Ovary (tissue), 9 donors: Measurements from ENCODE around the gene IGBP1. TPM values are rescaled to one million over a fixed set of nuclear protein-coding genes. Genes with fewer than 3 reads are reported as not detected.
"Not testable (repeated sequence)": the region's sequence is repeated elsewhere in the genome, so short reads cannot be mapped to it uniquely, and the experiment has no call there.

Experiments
- DNase-seq, 5 donors: peaks; one replicate each; pipeline ENCODE4 v3.0.0-alpha.2; 2019 to 2020
- H3K27ac ChIP-seq, 2 donors: fragments of 200-600 bp; one replicate each; pipeline versions ENCODE4 v1.5.1 to v1.8.0; 2019 to 2022
- H3K27me3 ChIP-seq: fragments of 200-600 bp; one replicate; pipeline ENCODE4 v1.8.0; 2022
- H3K36me3 ChIP-seq: fragments of 200-600 bp; sonication (generic); one replicate; pipeline ENCODE4 v1.5.1; 2019
- H3K4me1 ChIP-seq: one replicate; pipeline ENCODE4 v1.8.1; 2013; ENCODE audit warnings: mild to moderate bottlenecking, moderate library complexity; ENCODE audit not compliant: insufficient read depth
- H3K4me3 ChIP-seq: fragments of 200-600 bp; sonication (generic); one replicate; pipeline ENCODE4 v1.5.1; 2017
- H3K9me3 ChIP-seq, 2 donors: fragments of 200-600 bp in 1 of 2; sonication (generic) in 1 of 2; one replicate each; pipeline versions ENCODE4 v1.5.1 to v1.8.1; 2013 to 2019; ENCODE audit warnings: mild to moderate bottlenecking in 1 of 2, moderate library complexity in 1 of 2
- CTCF ChIP-seq, 3 donors: fragments of 450-650 bp in 2 of 3; fragments of 200-600 bp in 1 of 3; IDR thresholded peaks; one replicate each; pipeline versions ENCODE4 v1.5.1 to v1.8.0; 2016 to 2022; ENCODE audit warnings: antibody characterized with exemption in 3 of 3, mild to moderate bottlenecking in 1 of 3
- EP300 ChIP-seq: sonication (generic); formaldehyde crosslinking; IDR thresholded peaks from one replicate; pipeline ENCODE4 v1.6.1; 2017; ENCODE audit warnings: antibody characterized with exemption
- POLR2A ChIP-seq: fragments of 450-650 bp; IDR thresholded peaks from one replicate; pipeline ENCODE4 v1.6.1; 2017; ENCODE audit warnings: antibody characterized with exemption, mild to moderate bottlenecking, moderate library complexity
- WGBS, 3 donors: extraction: QIAGEN DNeasy Blood & Tissue Kit in 1 of 3; methylation state at CpG; one replicate each; pipeline versions ENCODE4 v1.1.5 to v1.1.7; 2013 to 2017; 5-methylcytosine and 5-hydroxymethylcytosine counted together
- intact Hi-C, 4 donors: fragments of 100-400 bp; cut with DNase I; formaldehyde crosslinking; loops; one replicate each; pipeline versions ENCODE4 v1.11.0 to v1.15.1; 2022 to 2023
- polyA plus RNA-seq, 2 donors: library from polyadenylated mRNA; stranded (reverse); fragments of 200-250 nt in 1 of 2; fragments of 350-450 nt in 1 of 2; fragmentation: Illumina TruSeq in 1 of 2; extraction: RNeasy Lipid Tissue Mini Kit (QIAGEN cat#74804) in 1 of 2; gene quantifications; one replicate each; pipeline ENCODE4 v1.2.3, GENCODE V29; 2013 to 2014
- total RNA-seq, 7 donors: library from RNA; depleted of rRNA in 2 of 7; stranded (reverse); fragments of >200 nt in 2 of 7; fragmentation: NEBNext Ultra II Directional in 3 of 7; extraction: Animal tissue kit (Norgen Biotek cat#: 25700) in 3 of 7; gene quantifications; one replicate each; pipeline versions ENCODE4 v1.1.0 to v1.2.4, GENCODE V29; 2016 to 2023
- donor health status: DM: no; HTN: no; CAD: no; lungs with moderate emphysema.
- donor health status: DM: no; HTN: no; CAD: no.
- donor health status: Bipolar disorder and iron deficiency.
- donor health status: DM: yes; HTN: yes; CAD: no.
- donor health status: DM: no; HTN: no; CAD: no.
- donor health status: DM: yes; HTN: yes; CAD: no.

The IGBP1 gene
- total and polyA plus RNA-seq, 9 donors: 63.3 to 181 (median 98.9) TPM

- Histone ChIP-seq H3K4me3 (no peak overlapping the region), H3K27ac (no peak overlapping the region), H3K36me3 (no peaks in the 10 kb centered on the region), H3K4me1 (no peaks in the 10 kb centered on the region), H3K9me3 (no peaks in the 10 kb centered on the region), H3K27me3 (no peaks in the 10 kb centered on the region)
- DNase-seq: no peak
- TF ChIP-seq EP300: no peak
- intact Hi-C loops: no loop called here
These were observed 44.5 kb upstream of the IGBP1 start for GRCh38 chrX:70088751-70089150.

- Histone ChIP-seq H3K4me1 (no peaks in the 10 kb centered on the region), H3K27me3 (no peaks in the 10 kb centered on the region), H3K27ac (no peak overlapping the region), H3K9me3 (no peaks in the 10 kb centered on the region), H3K36me3 (no peaks in the 10 kb centered on the region), H3K4me3 (no peak overlapping the region)
- TF ChIP-seq CTCF (IDR thresholded peaks at IDR 0.05) (no peak), POLR2A (no peak), EP300 (no peak)
- intact Hi-C loops: loop anchor here in 1 of 4 donors (10.0 kb wide), 1 partner anchor 555 kb away; no protein-coding TSS in a partner anchor
- WGBS, 3 donors: 21 to 35% (median 29%) methylated on average over 1 of the region's 1 CpG
- DNase-seq: no peak
These were observed 43.5 kb upstream of the IGBP1 start for GRCh38 chrX:70089604-70090297.

GRCh38 chrX:70092247-70092646, 41.0 kb upstream of the IGBP1 start:
- no peaks in the 10 kb centered on the region for H3K9me3 ChIP-seq
- H3K4me1 ChIP-seq: no peaks in the 10 kb centered on the region
- TF ChIP-seq POLR2A (no peak), CTCF (IDR thresholded peaks at IDR 0.05) (no peak), EP300 (no peak)
- intact Hi-C loops: loop anchor here in 1 of 4 donors (10.0 kb wide), 1 partner anchor 557 kb away; no protein-coding TSS in a partner anchor
- 76 to 84% (median 82%) methylated on average over 4 of the region's 4 CpGs for WGBS, 3 donors
- H3K27me3 ChIP-seq: no peaks in the 10 kb centered on the region
- H3K4me3 ChIP-seq: no peak overlapping the region
- DNase-seq: no peak
- H3K27ac ChIP-seq: no peak overlapping the region
- no peaks in the 10 kb centered on the region for H3K36me3 ChIP-seq

GRCh38 chrX:70096052-70096451, 37.2 kb upstream of the IGBP1 start:
- Histone ChIP-seq H3K27me3 (no peaks in the 10 kb centered on the region), H3K4me1 (no peaks in the 10 kb centered on the region), H3K9me3 (no peaks in the 10 kb centered on the region), H3K4me3 (no peak overlapping the region), H3K36me3 (no peaks in the 10 kb centered on the region), H3K27ac (no peak overlapping the region)
- 38 to 59% (median 49%) methylated on average over 2 of the region's 2 CpGs for WGBS, 3 donors
- TF ChIP-seq CTCF (IDR thresholded peaks at IDR 0.05) (no peak), POLR2A (no peak), EP300 (no peak)
- intact Hi-C loops: loop anchor here in 2 of 4 donors (5.0 to 10.0 kb wide), 2 partner anchors 559 to 561 kb away; no protein-coding TSS in a partner anchor
- no peak for DNase-seq

GRCh38 chrX:70105229-70105628, 28.0 kb upstream of the IGBP1 start:
- Histone ChIP-seq H3K36me3 (no peaks in the 10 kb centered on the region), H3K27ac (no peak overlapping the region), H3K4me3 (no peak overlapping the region), H3K9me3 (no peaks in the 10 kb centered on the region), H3K27me3 (no peaks in the 10 kb centered on the region), H3K4me1 (no peaks in the 10 kb centered on the region)
- TF ChIP-seq EP300: no peak
- no peak for TF ChIP-seq POLR2A
- no peak for TF ChIP-seq CTCF (IDR thresholded peaks at IDR 0.05)
- WGBS, 3 donors: 27 to 40% (median 39%) methylated on average over 2 of the region's 2 CpGs
- intact Hi-C loops: no loop called here
- DNase-seq: no peak

GRCh38 chrX:70111436-70112026, 21.7 kb upstream of the IGBP1 start:
- H3K4me1 ChIP-seq, H3K27ac ChIP-seq, H3K36me3 ChIP-seq, DNase-seq, H3K9me3 ChIP-seq, H3K4me3 ChIP-seq, H3K27me3 ChIP-seq, intact Hi-C loops: not testable (repeated sequence)
- 84 to 90% (median 87%) methylated on average over 4 of the region's 4 CpGs for WGBS, 3 donors
